Stomach (tissue), 4 donors: ENCODE measurements around the gene METTL24.

Source experiments
- EP300 ChIP-seq: sonication (generic); formaldehyde crosslinking; IDR thresholded peaks from one replicate; pipeline ENCODE4 v1.6.1; 2017; ENCODE audit warnings: antibody characterized with exemption
- POLR2A ChIP-seq, 4 donors: fragments of 450-650 bp; IDR thresholded peaks; one replicate each; pipeline ENCODE4 v1.6.1; 2016; ENCODE audit warnings: antibody characterized with exemption in 4 of 4, control low read depth in 2 of 4, mild to moderate bottlenecking in 1 of 4, moderate library complexity in 1 of 4
- POLR2AphosphoS5 ChIP-seq, 3 donors: sonication (generic); formaldehyde crosslinking; IDR thresholded peaks; one replicate each; pipeline ENCODE4 v1.6.1; 2016; ENCODE audit warnings: antibody characterized with exemption in 3 of 3
- TF ChIP-seq, protein P1 (sequence below), 7 experiments: fragments of 450-650 bp in 4 of 7; fragments of 200-600 bp in 3 of 7; sonication (generic) in 3 of 7; IDR thresholded peaks; one replicate each; pipeline ENCODE4 v1.5.1; 2016 to 2019; ENCODE audit warnings: antibody characterized with exemption in 7 of 7, control low read depth in 2 of 7, mild to moderate bottlenecking in 1 of 7

DNA sequence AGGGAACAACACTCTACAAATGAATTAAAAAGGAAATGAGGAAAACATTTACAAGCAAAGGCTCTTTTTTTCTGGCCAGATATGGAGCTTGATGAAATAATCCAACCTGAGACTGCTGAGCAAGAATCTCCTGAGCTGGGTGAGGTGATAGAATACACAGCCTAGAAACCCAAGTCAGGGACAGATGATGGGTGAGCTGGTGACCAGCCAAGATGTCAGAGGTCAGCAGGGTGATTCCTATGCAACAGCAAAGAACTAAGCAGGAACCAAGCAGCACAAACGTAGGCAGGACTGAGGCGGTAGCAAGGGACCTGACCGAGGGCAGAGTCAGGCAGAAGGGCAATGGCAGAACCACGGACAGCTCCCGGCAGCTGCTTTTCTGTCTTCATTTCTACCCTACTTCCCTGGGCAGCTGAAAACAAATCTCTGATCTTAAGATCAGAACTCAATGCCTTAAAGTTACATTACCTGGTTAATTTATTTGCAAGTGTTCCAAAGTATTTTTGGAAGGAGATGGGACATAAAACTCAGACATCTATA lies 102.9 kb downstream of the METTL24 start:
- TF ChIP-seq, protein P1, sequence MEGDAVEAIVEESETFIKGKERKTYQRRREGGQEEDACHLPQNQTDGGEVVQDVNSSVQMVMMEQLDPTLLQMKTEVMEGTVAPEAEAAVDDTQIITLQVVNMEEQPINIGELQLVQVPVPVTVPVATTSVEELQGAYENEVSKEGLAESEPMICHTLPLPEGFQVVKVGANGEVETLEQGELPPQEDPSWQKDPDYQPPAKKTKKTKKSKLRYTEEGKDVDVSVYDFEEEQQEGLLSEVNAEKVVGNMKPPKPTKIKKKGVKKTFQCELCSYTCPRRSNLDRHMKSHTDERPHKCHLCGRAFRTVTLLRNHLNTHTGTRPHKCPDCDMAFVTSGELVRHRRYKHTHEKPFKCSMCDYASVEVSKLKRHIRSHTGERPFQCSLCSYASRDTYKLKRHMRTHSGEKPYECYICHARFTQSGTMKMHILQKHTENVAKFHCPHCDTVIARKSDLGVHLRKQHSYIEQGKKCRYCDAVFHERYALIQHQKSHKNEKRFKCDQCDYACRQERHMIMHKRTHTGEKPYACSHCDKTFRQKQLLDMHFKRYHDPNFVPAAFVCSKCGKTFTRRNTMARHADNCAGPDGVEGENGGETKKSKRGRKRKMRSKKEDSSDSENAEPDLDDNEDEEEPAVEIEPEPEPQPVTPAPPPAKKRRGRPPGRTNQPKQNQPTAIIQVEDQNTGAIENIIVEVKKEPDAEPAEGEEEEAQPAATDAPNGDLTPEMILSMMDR (IDR thresholded peaks at IDR 0.05): no peak
- TF ChIP-seq POLR2A (IDR thresholded peaks at IDR 0.05): no peak
- no peak for TF ChIP-seq EP300
- TF ChIP-seq POLR2AphosphoS5 (IDR thresholded peaks at IDR 0.05): no peak
